GM21723 (cell line): ENCODE data around the gene TRIO.

Source experiments
- ATAC-seq: cut with Tn5 transposase; IDR thresholded peaks from one replicate; pipeline ENCODE4 v1.9.1; 2021; ENCODE audit warnings: mild to moderate bottlenecking, moderate library complexity; ENCODE audit not compliant: unreplicated experiment

Gene TRIO

DNA sequence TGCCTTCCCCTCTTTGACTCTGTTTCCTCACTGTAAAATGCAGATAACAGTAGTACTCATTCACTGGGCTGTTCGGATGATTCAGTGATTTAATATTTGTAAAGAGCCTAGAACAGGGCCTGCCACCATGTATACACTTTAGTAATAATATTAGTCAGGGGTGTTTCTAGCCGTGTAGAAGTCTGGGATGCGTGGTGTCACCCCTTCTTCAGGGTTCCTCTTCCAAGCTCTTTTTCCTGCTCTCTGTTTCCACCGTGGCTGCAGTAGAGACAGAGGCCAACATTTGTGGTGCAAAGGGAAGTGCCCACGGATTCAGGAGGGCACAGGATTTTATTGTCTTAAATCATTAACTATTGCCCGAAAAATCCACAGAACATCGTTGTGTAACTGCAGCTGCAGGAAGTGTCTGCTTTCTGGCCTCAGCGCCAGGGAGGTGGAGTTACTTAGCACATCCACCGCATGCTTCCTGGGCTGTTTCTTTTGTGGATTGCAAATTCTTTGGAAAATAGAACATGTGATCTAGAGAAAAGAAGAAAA lies 61.7 kb downstream of the TRIO start:
- no peak for ATAC-seq

DNA sequence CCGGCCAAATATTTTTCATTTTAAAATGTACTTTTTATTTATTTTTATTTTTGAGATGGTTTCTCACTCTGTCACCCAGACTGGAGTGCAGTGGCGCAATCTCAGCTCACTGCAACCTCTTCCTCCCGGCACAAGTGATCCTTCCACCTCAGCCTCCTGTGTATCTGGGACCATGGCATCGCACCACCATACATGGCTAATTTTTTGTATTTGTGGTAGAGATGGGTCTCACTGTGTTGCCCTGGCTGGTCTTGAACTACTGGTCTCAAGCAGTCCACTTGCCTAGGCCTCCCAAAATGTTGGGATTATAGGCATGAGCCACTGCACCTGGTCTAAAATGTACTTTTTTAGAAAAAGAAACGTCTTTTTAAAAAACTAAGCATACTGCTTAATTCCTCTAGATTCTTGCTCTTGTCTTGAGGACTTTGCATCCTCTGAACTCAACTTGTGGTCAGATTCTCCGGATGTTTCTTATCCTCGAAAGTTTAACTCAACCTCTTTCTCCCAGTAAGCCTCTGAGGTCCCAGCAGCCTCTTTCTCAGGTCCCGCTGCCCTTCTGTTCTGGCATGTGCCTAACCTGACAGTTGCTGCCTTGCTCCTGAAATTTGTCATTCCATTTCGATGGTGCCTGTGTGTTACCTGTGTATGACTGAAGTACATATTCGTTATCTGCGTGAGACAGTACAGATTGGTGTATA lies 63.0 kb downstream of the TRIO start:
- no peak for ATAC-seq

DNA sequence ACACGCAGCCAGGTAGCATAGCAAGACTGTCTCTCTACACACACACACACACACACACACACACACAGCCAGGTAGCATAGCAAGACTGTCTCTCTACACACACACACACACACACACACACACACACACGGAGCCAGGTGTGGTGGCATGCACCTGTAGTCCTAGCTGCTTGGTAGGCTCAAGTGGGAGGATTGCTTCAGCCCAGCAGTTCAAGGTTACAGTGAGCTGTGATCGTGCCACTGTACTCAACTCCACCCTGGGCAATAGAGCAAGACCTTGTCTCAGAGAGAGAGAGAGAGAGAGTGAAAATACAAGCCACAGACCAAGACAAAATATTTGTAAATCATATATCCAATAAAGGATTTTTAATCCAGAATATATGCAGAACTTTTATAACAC lies 64.3 kb downstream of the TRIO start:
- peak; percentile 16 for ATAC-seq

DNA sequence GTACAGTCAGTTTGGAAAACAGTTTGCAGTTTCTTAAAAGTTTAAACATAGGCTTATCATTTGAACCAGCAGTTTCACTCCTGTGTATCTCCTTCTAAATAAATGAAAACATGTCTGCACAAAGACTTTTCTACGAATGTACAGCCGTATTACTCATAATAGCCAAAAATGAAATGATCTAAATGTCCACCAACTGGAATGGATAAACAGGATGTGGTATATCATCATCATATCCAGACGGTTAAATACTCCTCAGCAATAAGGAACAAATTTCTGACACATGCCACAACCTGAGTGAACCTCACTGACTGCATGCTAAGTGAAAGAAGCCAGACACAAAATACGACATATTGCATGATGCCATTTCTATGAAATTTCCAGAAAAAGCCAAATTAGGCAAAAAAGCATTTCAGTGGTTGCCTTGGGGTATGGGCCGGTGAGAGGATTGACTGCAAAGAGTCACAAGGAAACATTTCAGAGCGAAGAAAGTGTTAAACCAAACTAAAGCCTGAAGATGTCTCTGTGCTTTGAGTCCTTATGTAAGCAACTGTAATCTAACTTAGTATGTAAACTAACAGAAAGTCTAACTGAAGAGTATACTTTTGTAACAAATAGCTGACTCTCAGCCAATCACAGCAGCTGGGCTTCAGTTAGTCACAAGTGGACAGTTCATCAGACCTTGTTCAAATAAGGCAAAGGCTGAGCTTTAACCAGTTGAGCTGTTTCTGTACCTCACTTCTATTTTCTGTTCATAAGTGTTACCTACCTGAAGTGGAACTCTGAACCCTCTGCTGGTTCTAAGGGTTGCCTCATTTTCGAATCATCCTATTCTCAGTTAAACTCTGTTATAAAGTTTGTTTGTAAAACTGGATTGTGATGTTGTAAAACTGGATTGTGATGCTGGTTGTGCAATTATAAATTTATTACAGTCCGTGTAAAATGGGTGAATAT lies 65.2 kb downstream of the TRIO start:
- peak; percentile 64 for ATAC-seq

DNA sequence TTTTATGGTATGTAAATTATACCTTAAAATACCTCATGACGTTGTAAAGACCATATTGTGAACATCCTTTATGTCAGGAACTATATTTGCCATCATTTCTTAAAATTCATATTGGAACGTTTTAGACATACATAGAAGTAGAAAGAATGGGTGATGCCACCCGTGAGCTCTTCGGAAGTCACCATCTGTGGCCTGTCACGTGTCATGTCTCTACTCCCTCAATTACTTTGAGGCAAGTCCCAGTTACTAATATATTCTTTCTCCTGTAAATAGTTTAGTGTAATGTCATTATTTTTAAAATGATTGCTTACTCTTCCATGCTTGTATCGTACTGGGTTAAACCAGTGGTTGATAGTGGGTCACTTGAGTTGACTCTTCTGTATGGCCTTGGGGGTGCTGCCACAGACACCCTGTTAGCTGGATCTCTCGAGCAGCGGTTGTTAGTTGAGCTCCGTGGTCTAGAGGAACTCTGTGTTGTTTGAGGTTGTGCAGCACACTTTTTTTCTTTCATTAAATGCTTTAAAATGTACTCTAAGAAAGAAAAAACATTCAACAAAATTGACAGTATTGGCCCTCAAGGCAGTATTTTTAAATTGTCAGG lies 66.2 kb downstream of the TRIO start:
- no peak for ATAC-seq

DNA sequence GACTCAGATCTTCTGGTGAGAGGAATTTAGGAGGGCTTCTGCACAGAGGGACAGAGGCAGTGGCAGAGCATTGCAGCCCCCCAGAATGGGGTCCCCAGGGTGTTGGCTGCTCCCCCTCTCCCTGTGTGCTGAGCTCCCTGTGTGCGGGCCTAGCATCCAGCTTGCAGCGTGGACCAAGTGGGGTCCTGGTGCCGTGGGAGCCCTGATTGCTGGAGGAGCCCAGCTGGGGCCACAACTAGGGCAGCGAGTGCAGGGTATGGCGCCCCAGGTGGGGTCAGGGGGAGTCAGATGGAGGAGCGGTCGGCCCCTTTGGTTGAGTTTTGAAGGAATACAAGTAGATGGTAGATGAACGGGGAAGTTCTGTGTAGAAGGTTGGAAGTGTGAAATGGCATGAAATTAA lies 66.7 kb downstream of the TRIO start:
- no peak for ATAC-seq

DNA sequence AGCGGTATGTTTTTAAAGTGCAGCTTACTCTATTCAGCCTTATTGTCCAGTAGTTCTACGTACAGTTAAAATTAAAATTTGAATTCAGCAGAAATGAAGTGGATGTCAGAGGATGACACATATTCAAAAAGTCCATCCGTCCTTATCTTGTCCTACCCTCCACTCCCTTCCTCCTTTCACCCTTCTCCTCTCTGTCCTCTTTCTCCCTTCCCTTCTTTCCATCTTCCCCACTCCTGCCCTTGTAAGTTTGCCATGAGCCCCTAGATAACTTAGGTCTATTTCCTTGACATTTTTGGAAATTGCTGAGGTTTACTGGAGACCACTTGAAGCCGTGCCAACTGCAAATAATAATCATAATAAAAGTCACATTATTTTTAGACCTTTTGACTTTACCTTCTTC lies 67.6 kb downstream of the TRIO start:
- no peak for ATAC-seq

DNA sequence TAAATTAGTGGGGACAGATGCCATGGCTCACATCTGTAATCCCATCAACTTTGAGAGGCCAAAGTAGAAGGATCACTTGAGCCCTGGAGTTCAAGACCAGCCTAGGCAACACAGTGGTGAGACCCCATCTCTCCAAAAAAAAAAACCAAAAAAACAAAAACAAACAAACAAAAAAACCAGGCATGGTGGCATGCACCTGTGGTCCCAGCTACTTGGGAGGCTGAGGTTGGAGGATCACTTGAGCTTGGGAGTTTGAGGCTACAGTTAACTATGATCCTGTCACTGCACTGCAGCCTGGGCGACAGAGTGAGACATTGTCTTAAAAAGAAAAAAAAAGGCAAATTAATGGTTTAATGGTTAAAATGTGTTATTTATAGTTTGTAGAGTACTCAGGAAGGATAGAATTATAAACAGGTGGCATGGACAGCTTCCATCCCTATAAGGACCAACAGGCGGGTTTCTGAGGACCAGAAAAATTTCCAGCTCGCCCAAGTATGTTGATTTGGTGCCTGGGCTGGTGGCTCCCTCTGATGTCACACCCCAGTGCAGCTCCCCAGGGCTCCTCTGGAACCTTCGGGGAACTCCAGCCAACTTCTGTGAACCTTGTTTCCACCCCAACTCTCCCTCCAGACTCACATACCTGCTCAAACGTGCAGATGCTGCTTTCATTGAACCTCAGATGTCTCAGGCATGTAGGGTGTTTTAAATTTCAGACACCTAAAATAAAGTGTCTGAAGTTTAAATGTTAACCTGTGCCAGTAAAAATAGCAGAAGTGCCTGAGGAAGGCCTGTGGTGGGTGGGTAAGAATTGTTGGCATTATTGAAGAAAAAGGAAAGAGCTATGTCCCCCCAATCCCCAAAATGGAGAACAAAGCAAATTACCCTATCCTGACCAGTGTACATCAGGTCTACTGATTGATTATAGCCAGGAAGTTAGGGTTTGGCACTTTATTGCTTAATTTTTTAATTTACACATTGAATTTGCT lies 69.0 kb downstream of the TRIO start:
- ATAC-seq, result peak; percentile 39

DNA sequence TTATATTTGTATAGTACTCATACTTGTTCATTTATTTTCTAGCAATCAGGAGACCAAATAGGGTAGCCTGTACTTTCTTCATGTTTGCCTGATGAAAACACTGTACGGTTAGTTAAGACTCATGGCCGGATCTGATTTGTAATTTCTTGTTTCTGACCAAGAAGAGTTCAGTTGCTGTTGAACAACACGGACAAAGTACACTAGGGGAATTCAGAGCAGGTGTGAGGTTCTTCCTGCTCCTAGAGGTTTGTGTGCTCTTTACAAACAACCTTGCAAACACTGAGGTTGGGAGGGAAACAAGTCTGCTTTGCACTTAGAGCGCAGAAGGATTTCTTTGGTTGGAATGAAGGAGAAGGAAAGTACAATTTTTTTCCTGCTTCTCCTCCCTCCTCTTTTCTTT lies 69.7 kb downstream of the TRIO start:
- peak; percentile 47 for ATAC-seq

DNA sequence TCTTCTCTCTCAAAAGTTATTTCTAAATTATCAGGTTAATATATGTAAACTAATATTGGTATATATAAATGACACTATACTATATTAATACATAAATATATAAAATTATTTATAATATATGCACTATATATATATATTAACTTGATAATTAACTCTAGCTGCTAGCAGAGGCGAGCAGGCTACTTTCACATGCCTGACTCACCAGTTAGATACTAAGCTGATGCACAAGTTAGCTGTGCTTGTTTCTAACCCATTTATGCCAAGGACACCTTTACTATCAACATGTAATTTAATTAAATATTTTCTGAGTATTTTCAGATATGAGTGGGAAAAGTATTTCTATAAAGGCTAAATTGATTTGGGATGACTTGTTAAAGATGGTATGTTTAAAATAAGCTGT lies 70.1 kb downstream of the TRIO start:
- ATAC-seq, result no peak

DNA sequence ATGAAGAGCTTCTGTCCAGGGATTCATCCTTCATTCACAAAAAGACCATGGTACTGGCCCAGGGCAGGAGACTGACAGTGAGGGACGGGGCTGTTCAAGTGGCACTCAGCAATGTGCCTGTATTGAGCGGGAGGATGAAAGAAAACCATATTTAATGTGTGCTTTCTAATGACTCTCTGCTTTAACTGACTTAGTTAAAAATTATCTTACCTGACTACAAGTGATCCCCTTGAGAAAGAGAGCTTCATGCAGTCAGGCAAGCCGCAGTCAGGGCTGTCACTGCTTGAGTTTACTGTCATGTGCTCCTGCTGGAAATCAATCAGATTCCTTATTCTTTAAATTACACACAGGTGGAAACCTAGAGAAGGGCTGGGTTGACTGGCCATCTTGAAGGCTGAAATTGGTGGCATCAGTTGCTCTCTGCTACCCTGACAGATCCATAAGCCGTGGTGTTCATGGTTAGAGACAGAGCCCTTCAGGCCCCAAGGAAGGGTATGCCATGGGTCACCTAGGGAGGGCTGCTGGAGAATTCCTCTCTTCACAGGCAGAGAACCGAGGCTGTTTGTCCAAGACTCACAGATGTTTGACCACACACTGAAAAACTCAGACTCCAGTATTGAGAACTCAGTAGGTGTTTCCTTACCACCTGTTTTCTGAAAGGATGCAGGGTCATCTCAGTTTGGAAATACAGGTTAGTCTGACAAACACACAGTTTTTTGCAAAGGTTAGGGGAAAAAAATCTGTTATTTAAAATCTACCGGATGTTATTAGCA lies 70.9 kb downstream of the TRIO start:
- ATAC-seq, result no peak

DNA sequence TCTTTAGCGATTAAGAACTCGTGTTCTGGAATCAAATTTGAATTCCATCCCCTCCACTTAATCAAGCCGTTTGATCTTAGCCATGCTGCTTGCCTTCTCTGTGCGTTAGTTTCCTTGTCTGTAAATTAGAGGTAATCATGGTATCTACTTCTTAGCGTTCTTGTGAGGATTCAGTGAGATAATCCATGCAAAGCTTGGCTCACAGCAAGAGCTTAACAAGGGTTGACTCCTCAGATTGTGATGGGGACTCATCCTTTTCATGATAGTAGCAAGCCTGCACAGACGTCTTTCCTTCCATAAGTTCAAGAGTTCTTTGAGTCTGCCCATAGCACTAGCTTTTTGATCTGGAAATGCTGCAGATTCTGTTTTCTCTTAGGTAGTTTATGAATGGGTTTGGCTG lies 72.8 kb downstream of the TRIO start:
- no peak for ATAC-seq

DNA sequence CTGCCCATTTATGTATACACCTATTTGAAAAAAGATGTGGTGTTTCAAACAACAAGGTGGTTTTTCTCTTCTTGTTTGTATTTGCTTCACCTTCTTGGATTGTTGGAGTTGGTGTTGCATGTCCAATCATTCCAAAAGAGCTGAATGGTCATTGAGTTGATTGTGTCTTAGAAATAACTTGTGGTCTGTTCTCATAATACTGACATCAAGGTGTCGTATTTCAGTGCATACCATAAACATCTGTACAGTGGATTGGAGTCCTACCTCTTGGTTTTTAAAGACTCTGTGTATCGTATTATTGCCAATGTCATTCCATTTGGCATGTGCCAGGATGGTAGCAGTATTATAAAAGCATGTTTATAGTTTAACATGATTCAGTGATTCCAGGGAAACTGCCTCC lies 73.2 kb downstream of the TRIO start:
- ATAC-seq, result no peak

DNA sequence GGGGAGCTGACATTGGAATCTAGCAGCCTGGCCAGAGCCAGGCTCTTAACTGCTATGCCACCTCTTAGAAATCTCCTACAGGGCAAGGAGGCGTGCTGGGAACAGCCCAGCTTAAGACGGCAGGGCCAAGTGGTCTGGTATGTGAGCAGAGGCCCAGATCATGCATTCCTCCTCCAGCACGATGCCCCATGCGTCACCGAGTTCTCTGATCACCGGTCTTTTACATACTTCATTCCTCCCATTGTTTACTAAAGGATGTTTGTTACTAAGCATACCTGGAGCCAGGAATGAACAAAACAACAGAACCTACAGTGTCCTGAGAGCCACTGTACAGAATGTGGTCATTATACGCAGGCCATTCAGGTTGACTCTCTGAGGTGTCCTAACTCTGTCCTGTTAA lies 73.8 kb downstream of the TRIO start:
- ATAC-seq, result no peak

DNA sequence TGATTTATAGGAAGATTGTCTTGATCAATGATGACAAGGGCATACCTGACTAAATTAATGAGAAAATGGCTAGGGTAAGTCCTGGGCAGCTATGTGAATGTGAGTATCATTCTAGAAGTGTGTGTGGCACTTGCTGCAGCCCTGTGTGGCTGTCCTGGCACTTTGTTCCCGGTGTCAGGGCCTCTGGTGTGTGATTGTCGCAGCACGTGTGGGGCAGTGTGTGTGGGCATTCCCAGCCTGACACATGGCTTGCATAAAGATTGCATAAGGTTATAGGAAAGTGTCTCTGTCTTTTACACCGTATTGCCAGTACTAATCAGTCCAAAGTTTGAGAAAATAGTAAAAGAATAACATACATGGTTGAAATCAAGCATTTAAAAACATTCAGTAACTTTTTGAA lies 74.4 kb downstream of the TRIO start:
- ATAC-seq, result no peak

DNA sequence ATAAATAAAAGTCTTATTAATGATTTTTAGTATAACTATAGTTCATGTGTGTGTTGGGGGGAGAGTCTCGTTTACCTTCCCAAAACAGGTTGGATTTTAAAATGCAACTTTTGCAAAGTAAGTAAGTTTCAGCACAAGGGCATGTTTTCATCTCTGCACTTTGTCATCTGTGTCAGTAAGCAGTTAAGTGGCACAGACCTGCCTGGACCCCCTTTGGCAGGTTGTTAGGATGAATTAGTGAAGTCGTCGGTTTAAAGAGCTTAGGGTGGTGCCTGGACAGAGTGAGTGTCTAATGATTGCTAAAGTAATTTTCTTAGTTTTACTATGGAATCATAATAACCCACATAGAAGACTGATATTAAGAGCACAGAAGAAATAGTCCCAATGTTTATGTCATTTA lies 74.9 kb downstream of the TRIO start:
- no peak for ATAC-seq

DNA sequence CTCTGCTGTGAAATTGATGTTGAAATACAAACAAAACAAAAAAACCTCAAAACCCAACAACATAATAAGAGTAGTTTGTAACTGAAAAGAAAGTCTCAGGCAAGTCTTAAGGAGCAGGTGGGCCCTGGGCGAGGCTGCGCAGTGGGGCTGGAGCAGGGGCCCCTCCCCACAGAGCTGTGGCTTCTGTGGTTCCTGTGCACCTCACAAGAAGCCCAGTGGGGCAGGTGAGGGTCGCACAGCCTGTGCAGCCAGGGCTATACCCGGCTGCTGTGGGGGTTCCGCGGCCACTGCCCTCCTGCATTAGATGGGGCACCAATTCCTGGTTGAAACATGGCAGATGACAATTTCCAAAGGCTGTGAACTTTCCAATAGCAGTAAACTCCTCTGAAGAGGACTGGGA lies 75.3 kb downstream of the TRIO start:
- ATAC-seq, result no peak

DNA sequence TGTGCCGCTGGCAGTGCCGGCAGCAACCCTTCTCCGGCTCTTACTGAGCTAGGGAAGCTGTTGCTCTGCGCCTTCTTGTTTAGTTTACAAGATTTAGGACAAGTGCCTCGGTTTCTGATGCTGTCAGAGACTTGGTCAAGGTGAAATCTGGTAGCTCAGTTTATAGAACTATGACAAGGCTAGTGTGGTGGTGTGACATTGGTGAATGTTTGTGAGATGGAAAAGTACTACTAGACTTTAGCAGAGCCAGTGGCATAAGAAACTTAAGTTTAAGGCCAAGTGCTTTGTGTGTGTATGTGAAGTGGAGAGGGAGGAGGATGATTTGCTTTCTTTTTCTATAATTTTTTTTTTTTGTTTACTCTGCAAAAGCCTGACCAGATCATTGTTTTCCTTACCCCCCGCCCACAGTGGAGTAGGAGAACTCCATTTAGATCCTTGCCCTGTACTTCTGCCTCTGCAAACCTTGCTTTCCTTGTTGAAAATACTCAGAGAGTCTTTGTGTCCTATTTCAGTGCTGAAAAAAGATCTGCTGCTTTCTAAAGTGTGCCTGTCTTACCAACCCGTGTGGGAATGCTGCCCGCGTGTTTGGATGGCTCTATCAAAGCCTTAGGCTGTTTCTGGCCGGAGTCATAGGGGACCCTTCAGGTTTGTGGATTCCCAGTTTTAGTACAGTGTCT lies 75.9 kb downstream of the TRIO start:
- no peak for ATAC-seq
